HepG2 (cell line): ENCODE data around the gene SDK2. TPM values are rescaled to one million over a fixed set of nuclear protein-coding genes. Genes with fewer than 3 reads are reported as not detected.

Experiments
- ATAC-seq: fragments of 200-7000 bp; cut with Tn5 transposase; 3 replicates; pipeline ENCODE4 v1.9.1; 2020; ENCODE audit warnings: mild to moderate bottlenecking, moderate library complexity
- BruUV-seq: library from RNA; stranded (reverse); fragments of 400-500 nt; replicated peaks from 2 replicates; lab custom pipeline; 2021; lab: Mats Ljungman, UMichigan
- CTCF ChIA-PET: fragments of 300-600 bp; formaldehyde crosslinking; extraction: SDS; loops from one replicate; lab custom pipeline; 2021; ENCODE audit warnings: low total read pairs, inconsistent platforms, low intra/inter-chr PET ratio; lab: Yijun Ruan, JAX
- POLR2A ChIA-PET: fragments of 350-600 bp; sonication (Branson Sonifier 250); formaldehyde crosslinking; loops from one replicate; lab custom pipeline; 2020; ENCODE audit warnings: antibody characterized with exemption, inconsistent platforms; lab: Yijun Ruan, JAX
- DNase-seq: peaks from one replicate; pipeline ENCODE4 v3.0.0-alpha.2; 2015; ENCODE audit warnings: low spot score
- FAIRE-seq: peaks from 3 replicates; lab custom pipeline; 2011; peaks lifted over from hg19 to GRCh38; lab: Jason Lieb, UNC
- H2AFZ ChIP-seq: one replicate; pipeline ENCODE4 v1.6.1; 2011; ENCODE audit warnings: low read length, inconsistent platforms
- H3K27ac ChIP-seq: fragments of 300-600 bp; 3 replicates; pipeline ENCODE4 v1.8.0; 2011; ENCODE audit warnings: mixed run types, mild to moderate bottlenecking, mixed read lengths, low read length, inconsistent platforms; ENCODE audit not compliant: insufficient read depth; ENCODE audit errors: extremely low read length
- H3K27me3 ChIP-seq, 2 experiments: fragments of 200-600 bp in 1 of 2; 2 replicates in 1 of 2; 3 replicates in 1 of 2; pipeline versions ENCODE4 v1.6.0 to v1.8.0; 2011; ENCODE audit warnings: low read length in 2 of 2, mild to moderate bottlenecking in 2 of 2, moderate library complexity in 2 of 2, inconsistent platforms in 1 of 2; ENCODE audit not compliant: insufficient read depth in 2 of 2, control insufficient read depth in 1 of 2
- H3K36me3 ChIP-seq, 2 experiments: fragments of 200-600 bp in 1 of 2; replicated peaks in 1 of 2; 2 replicates in 1 of 2; 3 replicates in 1 of 2; pipeline versions ENCODE4 v1.5.1 to v1.8.0; 2011; ENCODE audit warnings: low read length in 2 of 2, inconsistent platforms in 1 of 2; ENCODE audit not compliant: insufficient read depth in 2 of 2, control insufficient read depth in 1 of 2
- H3K4me1 ChIP-seq: 2 replicates; pipeline ENCODE4 v1.5.1; 2012; ENCODE audit warnings: low read length, inconsistent platforms; ENCODE audit not compliant: insufficient read depth
- H3K4me2 ChIP-seq: 2 replicates; pipeline ENCODE4 v1.6.0; 2011; ENCODE audit warnings: low read depth, low read length, inconsistent platforms
- H3K4me3 ChIP-seq, 3 experiments: fragments of 200-600 bp in 1 of 3; sonication (generic), shearing (Covaris generic) in 1 of 3; replicated peaks in 1 of 3; 2 replicates each; pipeline ENCODE4 v1.5.1; 2011 to 2016; ENCODE audit warnings: low read length in 3 of 3, inconsistent platforms in 2 of 3, low read depth in 2 of 3, mild to moderate bottlenecking in 2 of 3, control low read depth in 1 of 3, mixed read lengths in 1 of 3; ENCODE audit not compliant: insufficient read depth in 1 of 3
- H3K79me2 ChIP-seq: one replicate; pipeline ENCODE4 v1.6.1; 2011; ENCODE audit warnings: low read length, inconsistent platforms; ENCODE audit not compliant: insufficient read depth
- H3K9ac ChIP-seq: 2 replicates; pipeline ENCODE4 v1.6.0; 2011; ENCODE audit warnings: mild to moderate bottlenecking, low read depth, low read length, inconsistent platforms; ENCODE audit not compliant: insufficient read depth
- H3K9me3 ChIP-seq: 2 replicates; pipeline ENCODE4 v1.5.1; 2012; ENCODE audit warnings: mild to moderate bottlenecking, low read length
- H4K20me1 ChIP-seq: 2 replicates; pipeline ENCODE4 v1.6.0; 2011; ENCODE audit warnings: inconsistent platforms, mild to moderate bottlenecking, low read length, moderate library complexity; ENCODE audit not compliant: insufficient read depth
- CREB1 ChIP-seq, 2 experiments: fragments of 450-650 bp in 1 of 2; IDR thresholded peaks; 2 replicates each; pipeline ENCODE4 v1.6.1; 2016 to 2017; ENCODE audit warnings: control low read depth in 1 of 2, mild to moderate bottlenecking in 1 of 2, missing compliant biosample characterization in 1 of 2, missing genetic modification characterization in 1 of 2
- DNMT3B ChIP-seq: conservative IDR thresholded peaks from 2 replicates; pipeline ENCODE4 v1.6.1; 2016; ENCODE audit warnings: missing biosample characterization, control low read depth
- GPN1 ChIP-seq: sonication (generic); formaldehyde crosslinking; IDR thresholded peaks from 2 replicates; pipeline ENCODE4 v1.5.1; 2020; ENCODE audit warnings: missing genetic modification reagents, borderline replicate concordance
- JUND ChIP-seq: sonication (generic); formaldehyde crosslinking; IDR thresholded peaks from 2 replicates; pipeline ENCODE4 v1.8.0; 2022; ENCODE audit warnings: mild to moderate bottlenecking, missing genetic modification reagents
- NRL ChIP-seq: sonication (generic); formaldehyde crosslinking; IDR thresholded peaks from 2 replicates; pipeline ENCODE4 v1.5.0; 2020; ENCODE audit warnings: missing genetic modification reagents, mild to moderate bottlenecking, moderate library complexity, borderline replicate concordance
- ZNF614 ChIP-seq: IDR thresholded peaks from 2 replicates; pipeline ENCODE4 v1.6.1; 2018; ENCODE audit warnings: missing biosample characterization, missing genetic modification reagents, inconsistent platforms, borderline replicate concordance
- ZNF740 ChIP-seq: sonication (generic); formaldehyde crosslinking; IDR thresholded peaks from 2 replicates; pipeline ENCODE4 v1.4.0; 2020; ENCODE audit warnings: missing genetic modification reagents
- ZNF788 ChIP-seq: sonication (generic); formaldehyde crosslinking; IDR thresholded peaks from 2 replicates; pipeline ENCODE4 v1.5.0; 2020; ENCODE audit warnings: mild to moderate bottlenecking, missing genetic modification reagents, borderline replicate concordance
- WGBS: methylation state at CpG from one replicate; pipeline ENCODE4 v1.1.6; 2017; ENCODE audit warnings: low lambda C conversion rate; 5-methylcytosine and 5-hydroxymethylcytosine counted together
- in situ Hi-C: cut with HindIII; loops from 2 replicates; pipeline ENCODE4 v1.10.0; 2017; ENCODE audit warnings: low pct_unique_long_range_greater_than_20kb; ENCODE audit not compliant: extremely low pct_ligation_motif_present
- intact Hi-C: fragments of 100-400 bp; cut with micrococcal nuclease; formaldehyde crosslinking; loops from one replicate; pipeline ENCODE4 v1.10.0; 2022; ENCODE audit not compliant: unreplicated experiment
- polyA plus RNA-seq, 8 experiments: library from polyadenylated mRNA; depleted of rRNA in 3 of 8; stranded (reverse) in 7 of 8; unstranded in 1 of 8; fragments of >200 nt; fragmentation: Illumina TruSeq in 4 of 8; extraction: Trizol in 4 of 8; gene quantifications; 2 replicates each; pipeline versions ENCODE4 v1.2.1 to v1.2.3, GENCODE V29; 2011 to 2016; ENCODE audit warnings: low read depth in 4 of 8, missing spikeins in 1 of 8, mixed read lengths in 1 of 8; ENCODE audit not compliant: insufficient read depth in 1 of 8
- total RNA-seq, 5 experiments: library from RNA; depleted of rRNA; stranded (reverse); fragments of >200 nt; fragmentation: Illumina TruSeq; extraction: Trizol; gene quantifications; 2 replicates each; pipeline ENCODE4 v1.2.3, GENCODE V29; 2016; ENCODE audit warnings: low read depth in 1 of 5
- TF ChIP-seq, protein P1 (sequence below): sonication (generic); formaldehyde crosslinking; IDR thresholded peaks from 2 replicates; pipeline ENCODE4 v1.8.0; 2022; ENCODE audit warnings: mild to moderate bottlenecking, missing genetic modification reagents; ENCODE audit not compliant: insufficient replicate concordance
- TF ChIP-seq, protein P2 (sequence below): sonication (generic); formaldehyde crosslinking; IDR thresholded peaks from 2 replicates; pipeline ENCODE4 v1.4.0; 2020; ENCODE audit warnings: missing genetic modification reagents

Gene SDK2
- total and polyA plus RNA-seq, 2 of the 13 experiments (the other 11 are each of a cell fraction or from before 2014, with no cell fraction given), result not detected

- TF ChIP-seq, protein P1, sequence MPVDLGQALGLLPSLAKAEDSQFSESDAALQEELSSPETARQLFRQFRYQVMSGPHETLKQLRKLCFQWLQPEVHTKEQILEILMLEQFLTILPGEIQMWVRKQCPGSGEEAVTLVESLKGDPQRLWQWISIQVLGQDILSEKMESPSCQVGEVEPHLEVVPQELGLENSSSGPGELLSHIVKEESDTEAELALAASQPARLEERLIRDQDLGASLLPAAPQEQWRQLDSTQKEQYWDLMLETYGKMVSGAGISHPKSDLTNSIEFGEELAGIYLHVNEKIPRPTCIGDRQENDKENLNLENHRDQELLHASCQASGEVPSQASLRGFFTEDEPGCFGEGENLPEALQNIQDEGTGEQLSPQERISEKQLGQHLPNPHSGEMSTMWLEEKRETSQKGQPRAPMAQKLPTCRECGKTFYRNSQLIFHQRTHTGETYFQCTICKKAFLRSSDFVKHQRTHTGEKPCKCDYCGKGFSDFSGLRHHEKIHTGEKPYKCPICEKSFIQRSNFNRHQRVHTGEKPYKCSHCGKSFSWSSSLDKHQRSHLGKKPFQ (CRISPR knock-in tag), result no peak
- no peak for TF ChIP-seq JUND (CRISPR knock-in tag)
Measured at GRCh38 chr17:73358668-73359067, 285.6 kb downstream of the SDK2 start (continued).

- intact Hi-C loops, result no loop called here
- 0 out of 2 replicates have a peak, but pooled peaks have one; percentile 24 for TF ChIP-seq NRL (CRISPR knock-in tag)
- no peak for TF ChIP-seq ZNF740 (CRISPR knock-in tag)
- peak; percentile 53 for TF ChIP-seq CREB1 (IDR thresholded peaks at IDR 0.05)
- no peak for TF ChIP-seq CREB1 (CRISPR knock-in tag; IDR thresholded peaks at IDR 0.05)
- no peak for TF ChIP-seq ZNF788
- no peak for TF ChIP-seq GPN1
- TF ChIP-seq ZNF614 (CRISPR knock-in tag), result no peak
- TF ChIP-seq, protein P2, sequence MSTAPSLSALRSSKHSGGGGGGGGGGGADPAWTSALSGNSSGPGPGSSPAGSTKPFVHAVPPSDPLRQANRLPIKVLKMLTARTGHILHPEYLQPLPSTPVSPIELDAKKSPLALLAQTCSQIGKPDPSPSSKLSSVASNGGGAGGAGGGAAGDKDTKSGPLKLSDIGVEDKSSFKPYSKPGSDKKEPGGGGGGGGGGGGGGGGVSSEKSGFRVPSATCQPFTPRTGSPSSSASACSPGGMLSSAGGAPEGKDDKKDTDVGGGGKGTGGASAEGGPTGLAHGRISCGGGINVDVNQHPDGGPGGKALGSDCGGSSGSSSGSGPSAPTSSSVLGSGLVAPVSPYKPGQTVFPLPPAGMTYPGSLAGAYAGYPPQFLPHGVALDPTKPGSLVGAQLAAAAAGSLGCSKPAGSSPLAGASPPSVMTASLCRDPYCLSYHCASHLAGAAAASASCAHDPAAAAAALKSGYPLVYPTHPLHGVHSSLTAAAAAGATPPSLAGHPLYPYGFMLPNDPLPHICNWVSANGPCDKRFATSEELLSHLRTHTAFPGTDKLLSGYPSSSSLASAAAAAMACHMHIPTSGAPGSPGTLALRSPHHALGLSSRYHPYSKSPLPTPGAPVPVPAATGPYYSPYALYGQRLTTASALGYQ (CRISPR knock-in tag), result no peak
- TF ChIP-seq DNMT3B (CRISPR knock-in tag), result no peak
- TF ChIP-seq, all 625 proteins: peak for 2
- ChIA-PET POLR2A (no interaction called here), CTCF (no interaction called here)
- no peak overlapping the region for H3K9ac ChIP-seq
- 75% methylated on average over 14 of the region's 19 CpGs for WGBS
- H3K27ac ChIP-seq, result no peak overlapping the region
- H3K36me3 ChIP-seq, result no peaks in the 10 kb centered on the region
- no peak overlapping the region for H3K4me3 ChIP-seq
- peaks cover 31 to 79% of the 10 kb centered on the region in 2 experiments for H3K27me3 ChIP-seq
- peaks cover 36% of the 10 kb centered on the region for H3K4me1 ChIP-seq
- H2AFZ ChIP-seq, result no peak overlapping the region
- no peaks in the 10 kb centered on the region for H3K79me2 ChIP-seq
- ATAC-seq (no peak), FAIRE-seq (no peak), DNase-seq (no peak)
- in situ Hi-C loops, result no loop called here
- H3K4me2 ChIP-seq, result no peak overlapping the region
- H3K9me3 ChIP-seq, result no peaks in the 10 kb centered on the region
- no peaks in the 10 kb centered on the region for H4K20me1 ChIP-seq
- no TSS peak for BruUV-seq
Measured at GRCh38 chr17:73357981-73358380, 286.3 kb downstream of the SDK2 start.
